ENCODE measurements around the gene SNAI3. TPM values are rescaled to one million over a fixed set of nuclear protein-coding genes. Genes with fewer than 3 reads are reported as not detected.

The SNAI3 gene
- total and polyA plus RNA-seq, 8 donors, result 0.55 to 4.2 (median 1.5) TPM; not detected in 3

GRCh38 chr16:88701581-88702370, 15.5 kb upstream of the SNAI3 start:
- Histone ChIP-seq H3K27me3 (no peaks in the 10 kb centered on the region), H3K9me3 (no peaks in the 10 kb centered on the region), H3K27ac (peak overlapping the region; percentile 26 to 94 (median 84)), H3K36me3 (peaks cover 22 to 52% (median 42%) of the 10 kb centered on the region in 4 donors), H3K4me3 (peak overlapping the region; percentile 0 to 98 (median 23)), H3K4me1 (peaks cover 19 to 69% (median 50%) of the 10 kb centered on the region in 4 donors)
- no peak for DNase-seq
- TF ChIP-seq POLR2A (IDR thresholded peaks at IDR 0.05) (no peak), POLR2AphosphoS5 (IDR thresholded peaks at IDR 0.05) (no peak), EP300 (IDR thresholded peaks at IDR 0.05) (no peak)
- TF ChIP-seq, protein P1, sequence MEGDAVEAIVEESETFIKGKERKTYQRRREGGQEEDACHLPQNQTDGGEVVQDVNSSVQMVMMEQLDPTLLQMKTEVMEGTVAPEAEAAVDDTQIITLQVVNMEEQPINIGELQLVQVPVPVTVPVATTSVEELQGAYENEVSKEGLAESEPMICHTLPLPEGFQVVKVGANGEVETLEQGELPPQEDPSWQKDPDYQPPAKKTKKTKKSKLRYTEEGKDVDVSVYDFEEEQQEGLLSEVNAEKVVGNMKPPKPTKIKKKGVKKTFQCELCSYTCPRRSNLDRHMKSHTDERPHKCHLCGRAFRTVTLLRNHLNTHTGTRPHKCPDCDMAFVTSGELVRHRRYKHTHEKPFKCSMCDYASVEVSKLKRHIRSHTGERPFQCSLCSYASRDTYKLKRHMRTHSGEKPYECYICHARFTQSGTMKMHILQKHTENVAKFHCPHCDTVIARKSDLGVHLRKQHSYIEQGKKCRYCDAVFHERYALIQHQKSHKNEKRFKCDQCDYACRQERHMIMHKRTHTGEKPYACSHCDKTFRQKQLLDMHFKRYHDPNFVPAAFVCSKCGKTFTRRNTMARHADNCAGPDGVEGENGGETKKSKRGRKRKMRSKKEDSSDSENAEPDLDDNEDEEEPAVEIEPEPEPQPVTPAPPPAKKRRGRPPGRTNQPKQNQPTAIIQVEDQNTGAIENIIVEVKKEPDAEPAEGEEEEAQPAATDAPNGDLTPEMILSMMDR (IDR thresholded peaks at IDR 0.05), result no peak
- WGBS, 5 donors, result 73 to 80% (median 76%) methylated on average over 16 to 30 of the region's 30 CpGs
- intact Hi-C loops (cut with DNase I; ENCODE audit: low total_unique reads), result no loop called here

DNA sequence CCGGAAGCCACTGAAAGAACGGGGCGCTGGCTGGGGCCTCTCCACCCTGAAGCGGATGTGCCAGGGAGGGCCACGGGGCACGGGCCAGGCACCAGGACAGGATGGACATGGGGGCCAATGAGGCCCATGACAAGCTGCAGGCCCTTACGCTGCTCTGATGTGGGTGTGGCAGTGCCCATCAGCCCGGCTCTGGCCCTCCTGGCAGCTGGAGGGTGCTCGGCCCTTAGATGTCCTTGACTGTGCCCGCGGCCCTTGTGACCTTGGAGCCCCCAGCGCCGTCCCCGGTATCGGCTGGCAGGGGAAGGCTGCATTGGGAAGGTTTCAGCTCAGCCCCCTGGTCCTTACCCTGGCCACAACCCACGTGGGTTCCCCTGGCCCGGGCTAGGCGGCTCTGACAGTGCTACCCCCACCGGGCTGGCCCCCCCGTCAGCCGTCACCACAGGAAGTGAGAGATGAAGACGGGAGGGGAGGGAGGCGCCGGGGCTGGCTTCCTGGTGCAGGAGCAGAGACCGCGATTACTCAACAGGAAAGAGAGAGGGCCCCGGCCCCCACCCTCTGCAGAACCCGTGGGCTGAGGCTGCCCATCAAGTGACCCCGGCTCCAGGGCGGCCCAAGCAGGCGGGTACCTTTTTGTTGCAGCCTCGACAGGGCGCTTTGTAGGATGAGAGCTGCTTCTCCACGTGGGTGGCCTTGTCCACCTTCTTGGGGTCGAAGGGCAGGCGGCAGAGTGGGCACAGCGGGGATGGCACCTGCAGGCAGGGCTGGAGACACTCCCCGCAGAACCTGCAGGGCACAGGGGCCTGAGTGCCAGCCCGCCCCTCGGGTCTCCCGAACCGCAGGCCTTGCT, 14.6 kb upstream of the SNAI3 start:
- peak overlapping the region; percentile 0 to 98 (median 24) for H3K4me3 ChIP-seq
- peak; percentile 85 to 87 for DNase-seq
- H3K27ac ChIP-seq, result peak overlapping the region; percentile 39 to 94 (median 84)
- H3K4me1 ChIP-seq, result peaks cover 17 to 66% (median 47%) of the 10 kb centered on the region in 4 donors
- H3K9me3 ChIP-seq, result no peaks in the 10 kb centered on the region
- TF ChIP-seq EP300 (IDR thresholded peaks at IDR 0.05) (no peak), POLR2AphosphoS5 (IDR thresholded peaks at IDR 0.05) (peak in 1 of 3 donors; percentile 20)
- WGBS, 5 donors, result 57 to 78% (median 64%) methylated on average over 17 to 42 of the region's 42 CpGs
- H3K36me3 ChIP-seq, result peaks cover 26 to 61% (median 51%) of the 10 kb centered on the region in 4 donors
- H3K27me3 ChIP-seq, result no peaks in the 10 kb centered on the region
- intact Hi-C loops (cut with DNase I; ENCODE audit: low total_unique reads), result no loop called here

DNA sequence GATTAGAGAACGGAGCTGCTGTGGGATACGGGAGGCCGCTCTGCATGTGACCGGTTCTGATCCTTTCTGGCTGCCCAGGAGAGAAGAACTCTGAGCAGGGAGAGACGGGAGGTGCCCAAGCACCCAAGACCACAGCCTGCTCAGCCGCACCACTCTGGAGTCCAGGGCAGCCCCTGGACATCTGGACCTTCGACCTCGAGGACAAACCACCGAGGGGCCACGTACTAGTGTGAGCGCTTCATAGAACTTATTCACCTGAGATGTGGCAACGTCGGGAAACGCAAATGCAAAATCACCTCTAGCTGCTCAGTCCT, 14.0 kb upstream of the SNAI3 start:
- Histone ChIP-seq H3K9me3 (no peaks in the 10 kb centered on the region), H3K4me1 (peaks cover 16 to 61% (median 43%) of the 10 kb centered on the region in 4 donors), H3K27me3 (no peaks in the 10 kb centered on the region), H3K4me3 (peak overlapping the region in 1 of 4 donors; percentile 29), H3K27ac (peak overlapping the region; percentile 39 to 92 (median 79)), H3K36me3 (peaks cover 26 to 64% (median 54%) of the 10 kb centered on the region in 4 donors)
- intact Hi-C loops (cut with DNase I; ENCODE audit: low total_unique reads), result no loop called here
- DNase-seq, result no peak
- no peak for TF ChIP-seq POLR2AphosphoS5 (IDR thresholded peaks at IDR 0.05)
- no peak for TF ChIP-seq POLR2A (IDR thresholded peaks at IDR 0.05)
- TF ChIP-seq, protein P1 (IDR thresholded peaks at IDR 0.05), result no peak
- no peak for TF ChIP-seq EP300 (IDR thresholded peaks at IDR 0.05)
- 54 to 83% (median 73%) methylated on average over 14 of the region's 14 CpGs for WGBS, 5 donors

DNA sequence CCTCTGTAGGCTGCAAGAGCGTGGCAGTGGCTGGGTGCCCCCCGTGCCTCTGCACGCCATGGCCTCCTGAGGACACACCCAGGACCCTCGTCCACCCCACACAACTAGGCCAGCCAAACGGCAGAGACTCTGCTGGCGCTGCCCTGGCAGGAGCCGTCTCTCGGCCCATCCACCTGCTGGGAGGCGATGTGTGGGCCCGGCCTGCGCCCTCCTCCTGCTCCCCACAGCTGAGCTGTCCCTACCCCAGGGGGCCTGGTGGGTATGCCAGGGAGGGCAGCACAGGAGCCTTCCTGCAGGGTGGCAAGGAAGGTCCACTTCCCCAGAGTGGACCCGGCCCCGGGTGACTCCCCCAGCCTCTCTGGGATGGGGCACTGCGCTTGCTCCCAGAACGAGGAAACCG, 12.9 kb upstream of the SNAI3 start:
- Histone ChIP-seq H3K4me3 (no peak overlapping the region), H3K36me3 (peaks cover 26 to 64% (median 55%) of the 10 kb centered on the region in 4 donors), H3K4me1 (peaks cover 5 to 50% (median 32%) of the 10 kb centered on the region in 4 donors), H3K27ac (peak overlapping the region in 2 of 5 donors; percentile 79 to 92), H3K9me3 (no peaks in the 10 kb centered on the region), H3K27me3 (no peaks in the 10 kb centered on the region)
- no peak for DNase-seq
- intact Hi-C loops (cut with DNase I; ENCODE audit: low total_unique reads), result no loop called here
- WGBS, 5 donors, result 68 to 95% (median 95%) methylated on average over 3 to 16 of the region's 16 CpGs
- TF ChIP-seq POLR2A (IDR thresholded peaks at IDR 0.05) (no peak), POLR2AphosphoS5 (IDR thresholded peaks at IDR 0.05) (no peak), EP300 (IDR thresholded peaks at IDR 0.05) (no peak)

DNA sequence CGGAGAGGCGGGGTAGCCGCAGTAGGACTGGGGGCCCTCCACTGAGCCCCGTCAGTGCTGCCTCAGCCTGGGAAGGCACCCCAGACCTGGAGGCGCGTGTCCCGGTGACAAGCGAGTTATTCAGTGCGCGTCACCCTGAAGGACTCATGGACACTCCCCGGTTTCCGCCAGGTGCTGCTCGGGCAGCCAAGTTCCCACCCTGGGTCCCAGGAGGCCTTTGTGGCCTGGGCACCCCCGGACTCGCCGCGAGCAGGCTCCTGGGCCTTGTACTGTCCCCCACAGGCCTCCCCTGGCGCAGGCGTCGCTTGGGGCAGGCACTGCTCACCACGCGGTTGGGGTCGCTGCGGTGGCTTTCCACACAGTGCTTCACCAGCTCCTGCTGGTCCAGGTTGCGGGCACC, 12.3 kb upstream of the SNAI3 start:
- Histone ChIP-seq H3K36me3 (peaks cover 26 to 64% (median 55%) of the 10 kb centered on the region in 4 donors), H3K4me3 (no peak overlapping the region), H3K27me3 (no peaks in the 10 kb centered on the region), H3K4me1 (peaks cover 4 to 45% (median 27%) of the 10 kb centered on the region in 4 donors), H3K9me3 (no peaks in the 10 kb centered on the region), H3K27ac (no peak overlapping the region)
- intact Hi-C loops (cut with DNase I; ENCODE audit: low total_unique reads), result no loop called here
- TF ChIP-seq, protein P1 (IDR thresholded peaks at IDR 0.05), result no peak
- no peak for TF ChIP-seq POLR2AphosphoS5 (IDR thresholded peaks at IDR 0.05)
- no peak for TF ChIP-seq EP300 (IDR thresholded peaks at IDR 0.05)
- no peak for TF ChIP-seq POLR2A (IDR thresholded peaks at IDR 0.05)
- 94 to 97% (median 96%) methylated on average over 22 to 25 of the region's 25 CpGs for WGBS, 5 donors
- DNase-seq, result no peak

All from stomach (tissue), 9 donors.